Measurements from ENCODE around the gene USP34. TPM values are rescaled to one million over a fixed set of nuclear protein-coding genes. Genes with fewer than 3 reads are reported as not detected.

The USP34 gene
- total and polyA plus RNA-seq, 2 donors (not counting 1 experiment from before 2014, with no cell fraction given), result 52.4 to 129 TPM

- H3K79me2 ChIP-seq (ENCODE audit: control insufficient read depth, insufficient read depth, low read length), result no peaks in the 10 kb centered on the region
- TF ChIP-seq CTCF (conservative IDR thresholded peaks at IDR 0.05 in 1 of 2, IDR thresholded peaks at IDR 0.05 in 1 of 2; ENCODE audit: low read depth in 1 of 2, low read length in 2 of 2) (no peak), EZH2 (IDR thresholded peaks at IDR 0.05; ENCODE audit: low read length, missing control alignments) (no peak)
- H2AFZ ChIP-seq (ENCODE audit: low read length), result no peak overlapping the region
- H3K4me2 ChIP-seq (ENCODE audit: extremely low read depth, insufficient read depth, low read length), result no peak overlapping the region
- no peak for DNase-seq (ENCODE audit: low read depth in 2 of 2)
- no peaks in the 10 kb centered on the region for H3K27me3 ChIP-seq (ENCODE audit: control insufficient read depth, insufficient read depth, low read length)
- no peaks in the 10 kb centered on the region for H3K36me3 ChIP-seq (ENCODE audit: control insufficient read depth, insufficient read depth, low read length)
- no peak overlapping the region for H3K9ac ChIP-seq (ENCODE audit: insufficient read depth, low read length)
- H3K9me3 ChIP-seq (ENCODE audit: control insufficient read depth, insufficient read depth, low read depth, low read length), result no peaks in the 10 kb centered on the region
- H3K4me1 ChIP-seq (ENCODE audit: control insufficient read depth, extremely low read depth, insufficient read depth, low read length), result peaks cover 3% of the 10 kb centered on the region
- no peak overlapping the region for H3K27ac ChIP-seq (ENCODE audit: insufficient read depth, low read length)
- no peak overlapping the region for H3K4me3 ChIP-seq (replicated peaks in 1 of 4; ENCODE audit: control extremely low read depth in 1 of 4, insufficient read depth in 1 of 4, low read depth in 3 of 4, low read length in 4 of 4)
- no peaks in the 10 kb centered on the region for H4K20me1 ChIP-seq (ENCODE audit: control insufficient read depth, extremely low read depth, insufficient read depth, low read length)
These were observed 213.4 kb downstream of the USP34 start for GRCh38 chr2:61257446-61257845.

- Histone ChIP-seq H3K27ac (ENCODE audit: insufficient read depth, low read length) (no peak overlapping the region), H3K9ac (ENCODE audit: insufficient read depth, low read length) (no peak overlapping the region), H3K27me3 (ENCODE audit: control insufficient read depth, insufficient read depth, low read length) (no peaks in the 10 kb centered on the region), H2AFZ (ENCODE audit: low read length) (no peak overlapping the region), H3K9me3 (ENCODE audit: control insufficient read depth, insufficient read depth, low read depth, low read length) (no peaks in the 10 kb centered on the region), H3K4me1 (ENCODE audit: control insufficient read depth, extremely low read depth, insufficient read depth, low read length) (peaks cover 3% of the 10 kb centered on the region), H3K79me2 (ENCODE audit: control insufficient read depth, insufficient read depth, low read length) (no peaks in the 10 kb centered on the region), H3K4me3 (replicated peaks in 1 of 4; ENCODE audit: control extremely low read depth in 1 of 4, insufficient read depth in 1 of 4, low read depth in 3 of 4, low read length in 4 of 4) (no peak overlapping the region), H3K36me3 (ENCODE audit: control insufficient read depth, insufficient read depth, low read length) (no peaks in the 10 kb centered on the region), H3K4me2 (ENCODE audit: extremely low read depth, insufficient read depth, low read length) (no peak overlapping the region), H4K20me1 (ENCODE audit: control insufficient read depth, extremely low read depth, insufficient read depth, low read length) (no peaks in the 10 kb centered on the region)
- no peak for TF ChIP-seq EZH2 (IDR thresholded peaks at IDR 0.05; ENCODE audit: low read length, missing control alignments)
- TF ChIP-seq CTCF (conservative IDR thresholded peaks at IDR 0.05 in 1 of 2, IDR thresholded peaks at IDR 0.05 in 1 of 2; ENCODE audit: low read depth in 1 of 2, low read length in 2 of 2), result no peak
- DNase-seq (ENCODE audit: low read depth in 2 of 2), result peak; percentile 74 to 92
These were observed 215.1 kb downstream of the USP34 start for GRCh38 chr2:61255580-61256437.

GRCh38 chr2:61254536-61254935, 216.4 kb downstream of the USP34 start:
- Histone ChIP-seq H3K4me2 (ENCODE audit: extremely low read depth, insufficient read depth, low read length) (no peak overlapping the region), H3K27ac (ENCODE audit: insufficient read depth, low read length) (no peak overlapping the region), H3K79me2 (ENCODE audit: control insufficient read depth, insufficient read depth, low read length) (no peaks in the 10 kb centered on the region), H3K36me3 (ENCODE audit: control insufficient read depth, insufficient read depth, low read length) (no peaks in the 10 kb centered on the region), H3K4me3 (replicated peaks in 1 of 4; ENCODE audit: control extremely low read depth in 1 of 4, insufficient read depth in 1 of 4, low read depth in 3 of 4, low read length in 4 of 4) (no peak overlapping the region), H3K4me1 (ENCODE audit: control insufficient read depth, extremely low read depth, insufficient read depth, low read length) (peaks cover 3% of the 10 kb centered on the region), H3K9ac (ENCODE audit: insufficient read depth, low read length) (no peak overlapping the region), H4K20me1 (ENCODE audit: control insufficient read depth, extremely low read depth, insufficient read depth, low read length) (no peaks in the 10 kb centered on the region), H3K9me3 (ENCODE audit: control insufficient read depth, insufficient read depth, low read depth, low read length) (no peaks in the 10 kb centered on the region), H2AFZ (ENCODE audit: low read length) (no peak overlapping the region), H3K27me3 (ENCODE audit: control insufficient read depth, insufficient read depth, low read length) (no peaks in the 10 kb centered on the region)
- TF ChIP-seq EZH2 (IDR thresholded peaks at IDR 0.05; ENCODE audit: low read length, missing control alignments), result no peak
- no peak for TF ChIP-seq CTCF (conservative IDR thresholded peaks at IDR 0.05 in 1 of 2, IDR thresholded peaks at IDR 0.05 in 1 of 2; ENCODE audit: low read depth in 1 of 2, low read length in 2 of 2)
- DNase-seq (ENCODE audit: low read depth in 2 of 2), result peak in 1 of 2 donors; percentile 22
